ENCODE data around the gene MIA. TPM values are rescaled to one million over a fixed set of nuclear protein-coding genes. Genes with fewer than 3 reads are reported as not detected.
A peak's percentile ranks its signal among the peaks of the same experiment; 100 is the strongest.

Gene MIA
- total and polyA plus RNA-seq, 2 of the 8 experiments (the other 6 are each of a cell fraction or from before 2014, with no cell fraction given), result not detected

DNA sequence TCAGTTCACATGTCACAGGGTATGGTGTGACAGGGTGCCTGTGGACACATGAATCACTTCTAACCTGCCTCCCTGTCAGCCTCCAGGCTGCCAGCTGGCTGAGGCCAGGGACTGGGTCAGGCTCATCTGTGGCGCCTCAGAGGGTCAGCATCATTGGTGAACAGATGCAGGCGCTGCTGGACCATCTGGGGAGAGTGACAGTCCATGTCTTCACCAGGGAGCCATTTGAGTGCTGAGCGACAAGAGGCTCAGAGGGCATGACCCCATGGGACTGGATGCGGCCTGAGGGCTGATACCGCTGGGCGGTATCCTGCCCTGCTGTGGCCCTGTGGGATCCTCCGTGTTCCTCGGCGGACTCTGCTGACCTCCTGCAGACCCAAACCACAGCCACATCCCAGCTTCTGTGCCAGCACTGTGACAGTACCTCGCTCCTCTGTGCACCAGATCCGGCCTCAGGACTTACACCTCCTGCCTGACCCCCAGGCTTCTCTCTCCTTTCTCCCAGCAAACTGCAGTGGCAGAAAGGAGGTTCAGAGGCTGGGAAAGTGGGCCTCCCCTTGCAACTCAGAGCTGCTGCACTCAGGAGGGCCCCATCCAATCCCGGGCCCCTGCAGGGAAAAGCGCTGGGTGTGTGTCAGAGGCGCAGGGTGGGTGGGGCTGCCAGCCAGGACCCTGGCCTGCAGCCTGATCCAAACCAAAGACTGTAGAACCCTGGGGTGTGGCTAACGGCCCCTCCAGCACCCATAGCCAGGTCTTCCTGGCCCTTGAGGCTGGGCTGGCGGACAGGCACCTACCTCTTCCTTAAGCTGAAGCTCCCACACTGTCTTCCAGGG is 35.2 kb upstream of the MIA start:
- Histone ChIP-seq H4K91ac (replicated peaks; ENCODE audit: insufficient read length, low read length) (no peak overlapping the region), H3K4me3 (ENCODE audit: extremely low read depth in 1 of 4, insufficient read depth in 2 of 4, low read depth in 3 of 4, low read length in 4 of 4) (no peak overlapping the region), H3K4me1 (replicated peaks in 1 of 4; ENCODE audit: control insufficient read depth in 3 of 4, insufficient read depth in 4 of 4, low read length in 3 of 4) (peaks cover 0 to 8% (median 1%) of the 10 kb centered on the region in 4 experiments; a peak in 4 of 7 replicates), H3K23me2 (ENCODE audit: low read depth, low read length) (no peaks in the 10 kb centered on the region), H3K18ac (ENCODE audit: extremely low read depth, low read length) (no peak overlapping the region), H3K36me3 (ENCODE audit: control insufficient read depth in 2 of 4, insufficient read depth in 4 of 4, low read length in 3 of 4) (peaks cover 0 to 21% (median 9%) of the 10 kb centered on the region in 4 experiments; a peak in 5 of 8 replicates), H2BK15ac (ENCODE audit: low read length) (no peak overlapping the region), H4K8ac (ENCODE audit: extremely low read depth, insufficient read depth, low read length) (peak overlapping the region; percentile 47; the same call in 1 of the 2 replicates), H3K4ac (replicated peaks; ENCODE audit: insufficient read length, low read depth, low read length) (no peak overlapping the region), H3K56ac (replicated peaks; ENCODE audit: insufficient read length, low read depth, low read length) (no peak overlapping the region), H3K79me1 (ENCODE audit: low read depth, low read length) (no peaks in the 10 kb centered on the region), H3K9me3 (ENCODE audit: insufficient read depth in 2 of 2, low read depth in 1 of 2, low read length in 1 of 2) (no peaks in the 10 kb centered on the region), H2AFZ (ENCODE audit: low read length) (no peak overlapping the region), H3K27ac (ENCODE audit: low read depth, low read length) (no peak overlapping the region; the same call in 1 of the 2 replicates), H4K5ac (ENCODE audit: insufficient read length, low read depth, low read length) (no peak overlapping the region), H3K27me3 (replicated peaks in 1 of 4; ENCODE audit: control insufficient read depth in 3 of 4, extremely low read depth in 1 of 4, insufficient read depth in 3 of 4, low read length in 3 of 4) (no peaks in the 10 kb centered on the region), H2BK120ac (replicated peaks; ENCODE audit: low read depth, low read length) (no peak overlapping the region), H2AK5ac (ENCODE audit: low read depth, low read length) (no peak overlapping the region), H3K14ac (ENCODE audit: insufficient read length) (no peak overlapping the region), H3K79me2 (ENCODE audit: control insufficient read depth in 1 of 2, insufficient read depth in 2 of 2, low read length in 2 of 2) (no peaks in the 10 kb centered on the region), H3K9ac (replicated peaks in 1 of 4; ENCODE audit: extremely low read depth in 1 of 4, low read depth in 3 of 4, low read length in 3 of 4) (no peak overlapping the region), H2BK5ac (ENCODE audit: low read depth, low read length) (0 out of 2 replicates have a peak overlapping the region, but pooled peaks have one; percentile 52), H4K20me1 (replicated peaks in 1 of 2; ENCODE audit: control insufficient read depth in 1 of 2, insufficient read depth in 2 of 2, low read length in 2 of 2) (peaks cover 0 to 8% of the 10 kb centered on the region in 2 experiments), H2BK12ac (ENCODE audit: low read depth, low read length) (no peak overlapping the region), H3K23ac (ENCODE audit: insufficient read length) (no peak overlapping the region), H2BK20ac (ENCODE audit: low read length) (no peak overlapping the region), H3K4me2 (ENCODE audit: insufficient read depth in 1 of 2, low read depth in 2 of 2, low read length in 2 of 2) (no peak overlapping the region)
- WGBS, 2 experiments (ENCODE audit: extremely low coverage in 1 of 2, insufficient coverage in 1 of 2, insufficient read length in 1 of 2, insufficient replicate concordance in 2 of 2, low coverage in 1 of 2, low lambda C conversion rate in 2 of 2, missing lambda C conversion rate in 1 of 2), result 89% methylated on average over 16 of the region's 16 CpGs; no CpG with 5 or more reads in 1 of the 2 experiments
- no peak for TF ChIP-seq TBP (IDR thresholded peaks at IDR 0.05; ENCODE audit: low read depth, low read length)
- TF ChIP-seq EZH2 (IDR thresholded peaks at IDR 0.05; ENCODE audit: low read depth, low read length, severe bottlenecking), result no peak
- FAIRE-seq (no peak), DNase-seq (ENCODE audit: low read depth in 1 of 2, low spot score in 2 of 2) (no peak)
- CTCF ChIA-PET (ENCODE audit: partially characterized antibody), result interaction anchor here (0.6 to 2.5 kb wide), 3 partner anchors 10 to 182 kb away, joined by 3 to 5 read pairs (median 3); partner anchors contain the start of genes ACTMAP and SNRPA
- POLR2A ChIA-PET (ENCODE audit: partially characterized antibody), result interaction anchor here (0.6 to 12.4 kb wide), 10 partner anchors 10 to 78 kb away, joined by 3 to 120 read pairs (median 4); partner anchors contain the start of genes ACTMAP, COQ8B, ITPKC and RAB4B

Data from H1 (cell line).